Liver (tissue), 9 donors: ENCODE results near the gene TMEM200B. TPM values are rescaled to one million over a fixed set of nuclear protein-coding genes. Genes with fewer than 3 reads are reported as not detected.

Experiments
- DNase-seq: peaks from one replicate; pipeline ENCODE4 v3.0.0-alpha.2; 2017; ENCODE audit warnings: low spot score
- H3K27ac ChIP-seq, 2 donors: one replicate each; pipeline ENCODE4 v1.7.0; 2013; ENCODE audit warnings: inconsistent platforms in 2 of 2, low read length in 2 of 2, control low read depth in 1 of 2, low read depth in 1 of 2, mild to moderate bottlenecking in 1 of 2
- H3K27me3 ChIP-seq, 4 donors: one replicate each; pipeline versions ENCODE4 v1.6.1 to v1.7.0; 2013; ENCODE audit warnings: low read length in 3 of 4, inconsistent platforms in 1 of 4, mild to moderate bottlenecking in 1 of 4, moderate library complexity in 1 of 4; ENCODE audit not compliant: control insufficient read depth in 4 of 4, insufficient read depth in 4 of 4
- H3K36me3 ChIP-seq, 4 donors: one replicate each; pipeline versions ENCODE4 v1.6.1 to v1.7.0; 2013; ENCODE audit warnings: low read length in 3 of 4, mild to moderate bottlenecking in 3 of 4, low read depth in 1 of 4, moderate library complexity in 1 of 4; ENCODE audit not compliant: control insufficient read depth in 4 of 4, insufficient read depth in 3 of 4
- H3K4me1 ChIP-seq, 4 donors: one replicate each; pipeline versions ENCODE4 v1.6.1 to v1.7.0; 2013; ENCODE audit warnings: low read length in 3 of 4, mild to moderate bottlenecking in 3 of 4, moderate library complexity in 1 of 4; ENCODE audit not compliant: control insufficient read depth in 4 of 4, insufficient read depth in 4 of 4
- H3K4me3 ChIP-seq, 3 donors: one replicate each; pipeline versions ENCODE4 v1.6.1 to v1.7.0; 2013; ENCODE audit warnings: low read length in 3 of 3, control low read depth in 1 of 3, low read depth in 1 of 3, mild to moderate bottlenecking in 1 of 3
- H3K9ac ChIP-seq, 2 donors: one replicate each; pipeline ENCODE4 v1.7.0; 2013; ENCODE audit warnings: low read length in 2 of 2, mild to moderate bottlenecking in 2 of 2, moderate library complexity in 2 of 2, control low read depth in 1 of 2, low read depth in 1 of 2
- H3K9me3 ChIP-seq, 4 donors: one replicate each; pipeline versions ENCODE4 v1.6.1 to v1.7.0; 2013; ENCODE audit warnings: low read length in 3 of 4; ENCODE audit not compliant: control insufficient read depth in 4 of 4
- ATF3 ChIP-seq: IDR thresholded peaks from 2 replicates; pipeline ENCODE4 v1.6.1; 2016; ENCODE audit warnings: antibody characterized with exemption
- CTCF ChIP-seq: fragments of 150-350 bp; IDR thresholded peaks from 2 replicates; pipeline ENCODE4 v1.5.1; 2017; ENCODE audit warnings: improper control_type of control experiment, low read depth, low read length; ENCODE audit not compliant: missing input control
- EGR1 ChIP-seq, 2 donors: IDR thresholded peaks; 2 replicates each; pipeline ENCODE4 v1.6.1; 2016 to 2018; ENCODE audit warnings: antibody characterized with exemption in 2 of 2, low read depth in 2 of 2
- FOXA1 ChIP-seq: IDR thresholded peaks from 2 replicates; pipeline ENCODE4 v1.6.1; 2016; ENCODE audit warnings: antibody characterized with exemption
- FOXA2 ChIP-seq: IDR thresholded peaks from 2 replicates; pipeline ENCODE4 v1.6.1; 2016; ENCODE audit warnings: antibody characterized with exemption
- GABPA ChIP-seq, 2 donors: IDR thresholded peaks in 1 of 2; conservative IDR thresholded peaks in 1 of 2; 2 replicates each; pipeline ENCODE4 v1.6.1; 2016; ENCODE audit warnings: antibody characterized with exemption in 2 of 2, mild to moderate bottlenecking in 1 of 2, moderate library complexity in 1 of 2
- HNF4A ChIP-seq, 2 donors: conservative IDR thresholded peaks; 2 replicates each; pipeline ENCODE4 v1.6.1; 2016; ENCODE audit warnings: antibody characterized with exemption in 2 of 2, mild to moderate bottlenecking in 2 of 2
- HNF4G ChIP-seq: IDR thresholded peaks from 2 replicates; pipeline ENCODE4 v1.6.1; 2016; ENCODE audit warnings: antibody characterized with exemption
- JUND ChIP-seq, 2 donors: IDR thresholded peaks; 2 replicates each; pipeline ENCODE4 v1.6.1; 2016; ENCODE audit warnings: antibody characterized with exemption in 2 of 2
- MAX ChIP-seq: IDR thresholded peaks from 2 replicates; pipeline ENCODE4 v1.6.1; 2016; ENCODE audit warnings: antibody characterized with exemption
- NR2F2 ChIP-seq: IDR thresholded peaks from 2 replicates; pipeline ENCODE4 v1.6.1; 2016; ENCODE audit warnings: antibody characterized with exemption
- RAD21 ChIP-seq, 2 donors: IDR thresholded peaks; 2 replicates each; pipeline ENCODE4 v1.6.1; 2016; ENCODE audit warnings: antibody characterized with exemption in 2 of 2, mild to moderate bottlenecking in 2 of 2
- RXRA ChIP-seq, 2 donors: IDR thresholded peaks; 2 replicates each; pipeline ENCODE4 v1.6.1; 2017 to 2018; ENCODE audit warnings: antibody characterized with exemption in 2 of 2, mild to moderate bottlenecking in 1 of 2
- SP1 ChIP-seq: IDR thresholded peaks from 2 replicates; pipeline ENCODE4 v1.6.1; 2018; ENCODE audit warnings: antibody characterized with exemption, mild to moderate bottlenecking
- TAF1 ChIP-seq: conservative IDR thresholded peaks from 2 replicates; pipeline ENCODE4 v1.6.1; 2016; ENCODE audit warnings: antibody characterized with exemption, mild to moderate bottlenecking
- YY1 ChIP-seq: IDR thresholded peaks from 2 replicates; pipeline ENCODE4 v1.6.1; 2016; ENCODE audit warnings: antibody characterized with exemption, mild to moderate bottlenecking
- ZBTB33 ChIP-seq: IDR thresholded peaks from 2 replicates; pipeline ENCODE4 v1.6.1; 2016; ENCODE audit warnings: antibody characterized with exemption
- WGBS: extraction: QIAGEN DNeasy Blood & Tissue Kit; methylation state at CpG from one replicate; pipeline ENCODE4 v1.1.7; 2013; 5-methylcytosine and 5-hydroxymethylcytosine counted together
- polyA plus RNA-seq, 2 donors: library from polyadenylated mRNA; stranded (reverse) in 1 of 2; unstranded in 1 of 2; fragments of 200-250 nt in 1 of 2; fragments of >200 nt in 1 of 2; fragmentation: Nextera tagmentation in 1 of 2; extraction: Ambion mirVana in 1 of 2; gene quantifications; one replicate each; pipeline versions ENCODE4 v1.2.1 to v1.2.3, GENCODE V29; 2013 to 2015
- total RNA-seq, 2 donors: library from RNA; depleted of rRNA; stranded (reverse); fragments of >200 nt; gene quantifications; one replicate each; pipeline ENCODE4 v1.2.3, GENCODE V29; 2014
- donor health status: healthy.
- donor health status: healthy.
- donor health status: healthy.
- donor health status: healthy.
- donor health status: healthy.

Gene TMEM200B
- total and polyA plus RNA-seq, 4 donors: 0.84 to 4.5 (median 1.5) TPM

GRCh38 chr1:29090937-29091618, 32.6 kb downstream of the TMEM200B start:
- no peak for TF ChIP-seq EGR1 (IDR thresholded peaks at IDR 0.05; ENCODE audit: low read depth in 2 of 2)
- no peak for TF ChIP-seq ATF3
- Histone ChIP-seq H3K4me3 (no peak overlapping the region), H3K4me1 (peaks cover 0 to 2% (median 0%) of the 10 kb centered on the region in 4 donors), H3K36me3 (peaks cover 0 to 6% (median 1%) of the 10 kb centered on the region in 4 donors), H3K9me3 (no peaks in the 10 kb centered on the region), H3K27ac (no peak overlapping the region), H3K27me3 (no peaks in the 10 kb centered on the region), H3K9ac (no peak overlapping the region)
- no peak for DNase-seq

- Histone ChIP-seq H3K4me1 (peaks cover 5 to 22% (median 8%) of the 10 kb centered on the region in 4 donors), H3K27ac (no peak overlapping the region), H3K9ac (no peak overlapping the region), H3K27me3 (no peaks in the 10 kb centered on the region), H3K9me3 (no peaks in the 10 kb centered on the region), H3K4me3 (no peak overlapping the region), H3K36me3 (no peaks in the 10 kb centered on the region)
- 83% methylated on average over 2 of the region's 2 CpGs for WGBS
- TF ChIP-seq EGR1 (IDR thresholded peaks at IDR 0.05; ENCODE audit: low read depth in 2 of 2): no peak
- no peak for TF ChIP-seq CTCF
- TF ChIP-seq JUND (IDR thresholded peaks at IDR 0.05): no peak
- no peak for TF ChIP-seq HNF4A (conservative IDR thresholded peaks at IDR 0.05)
- no peak for TF ChIP-seq ZBTB33
- TF ChIP-seq HNF4G: no peak
- TF ChIP-seq MAX: no peak
- no peak for TF ChIP-seq RAD21 (IDR thresholded peaks at IDR 0.05)
- no peak for TF ChIP-seq YY1
- no peak for DNase-seq
Measured at GRCh38 chr1:29084196-29084521, 39.5 kb downstream of the TMEM200B start.

- DNase-seq: no peak
- WGBS: 79% methylated on average over 3 of the region's 3 CpGs
- Histone ChIP-seq H3K4me1 (peaks cover 5 to 22% (median 8%) of the 10 kb centered on the region in 4 donors), H3K36me3 (no peaks in the 10 kb centered on the region), H3K4me3 (no peak overlapping the region), H3K27me3 (no peaks in the 10 kb centered on the region), H3K27ac (no peak overlapping the region), H3K9me3 (no peaks in the 10 kb centered on the region), H3K9ac (no peak overlapping the region)
- TF ChIP-seq RXRA (IDR thresholded peaks at IDR 0.05): no peak
- TF ChIP-seq HNF4G: no peak
- TF ChIP-seq FOXA1: no peak
- no peak for TF ChIP-seq NR2F2
- no peak for TF ChIP-seq HNF4A (conservative IDR thresholded peaks at IDR 0.05)
- TF ChIP-seq ZBTB33: no peak
- no peak for TF ChIP-seq SP1
- TF ChIP-seq GABPA (IDR thresholded peaks at IDR 0.05 in 1 of 2, conservative IDR thresholded peaks at IDR 0.05 in 1 of 2): no peak
- TF ChIP-seq EGR1 (IDR thresholded peaks at IDR 0.05; ENCODE audit: low read depth in 2 of 2): no peak
- TF ChIP-seq FOXA2: no peak
- TF ChIP-seq CTCF: no peak
- no peak for TF ChIP-seq TAF1
- no peak for TF ChIP-seq YY1
- TF ChIP-seq MAX: no peak
Measured at GRCh38 chr1:29083317-29084195, 40.1 kb downstream of the TMEM200B start.
